Neural progenitor cell (in vitro differentiated cells): ENCODE results near the gene SINHCAF. TPM values are rescaled to one million over a fixed set of nuclear protein-coding genes. Genes with fewer than 3 reads are reported as not detected.
A peak's percentile ranks its signal among the peaks of the same experiment; 100 is the strongest.

Experiments
- DNase-seq: peaks from one replicate; pipeline ENCODE4 v3.0.0-alpha.2; 2016; ENCODE audit warnings: low spot score
- H2AFZ ChIP-seq: fragments of 200-600 bp; sonication (generic); replicated peaks from 2 replicates; pipeline ENCODE4 v1.6.1; 2016; ENCODE audit warnings: antibody characterized with exemption
- H3F3A ChIP-seq: fragments of 200-600 bp; sonication (generic); 2 replicates; pipeline ENCODE4 v1.6.1; 2016; ENCODE audit warnings: antibody characterized with exemption, low read depth
- H3K27ac ChIP-seq: fragments of 200-600 bp; sonication (generic); 2 replicates; pipeline ENCODE4 v1.5.1; 2016; ENCODE audit warnings: mild to moderate bottlenecking
- H3K27me3 ChIP-seq: fragments of 200-600 bp; sonication (generic); 2 replicates; pipeline ENCODE4 v1.6.1; 2016; ENCODE audit warnings: mild to moderate bottlenecking, moderate library complexity
- H3K36me3 ChIP-seq: fragments of 200-600 bp; sonication (generic); 2 replicates; pipeline ENCODE4 v1.5.1; 2016
- H3K4me1 ChIP-seq: fragments of 200-600 bp; sonication (generic); 2 replicates; pipeline ENCODE4 v1.6.1; 2016; ENCODE audit warnings: mixed run types
- H3K4me2 ChIP-seq: fragments of 200-600 bp; sonication (generic); 2 replicates; pipeline ENCODE4 v1.6.1; 2016
- H3K4me3 ChIP-seq: fragments of 200-600 bp; sonication (generic); 2 replicates; pipeline ENCODE4 v1.5.1; 2016
- H3K79me2 ChIP-seq: fragments of 200-600 bp; sonication (generic); 2 replicates; pipeline ENCODE4 v1.6.1; 2016; ENCODE audit warnings: low read depth
- H3K9ac ChIP-seq: fragments of 200-600 bp; sonication (generic); 2 replicates; pipeline ENCODE4 v1.6.1; 2016
- H3K9me3 ChIP-seq: fragments of 200-600 bp; sonication (generic); 2 replicates; pipeline ENCODE4 v1.5.1; 2016; ENCODE audit warnings: low read depth
- H4K20me1 ChIP-seq: fragments of 200-600 bp; sonication (generic); 2 replicates; pipeline ENCODE4 v1.6.1; 2016; ENCODE audit warnings: low read depth
- H3K27ac Mint-ChIP-seq: 3 replicates; pipeline ENCODE4 v1.8.0; 2021; ENCODE audit warnings: mixed read lengths
- H3K27me3 Mint-ChIP-seq: 2 replicates; pipeline ENCODE4 v1.8.0; 2022; ENCODE audit warnings: low read depth, mild to moderate bottlenecking, inconsistent platforms, moderate library complexity, mixed read lengths; ENCODE audit not compliant: insufficient read depth
- H3K36me3 Mint-ChIP-seq: 3 replicates; pipeline ENCODE4 v1.8.0; 2021; ENCODE audit warnings: mixed read lengths
- H3K4me1 Mint-ChIP-seq: 3 replicates; pipeline ENCODE4 v1.8.0; 2021; ENCODE audit warnings: mixed read lengths
- H3K4me3 Mint-ChIP-seq: 3 replicates; pipeline ENCODE4 v1.8.0; 2021; ENCODE audit warnings: mild to moderate bottlenecking, moderate library complexity, mixed read lengths
- H3K9me3 Mint-ChIP-seq: 3 replicates; pipeline ENCODE4 v1.8.0; 2020; ENCODE audit warnings: mixed read lengths
- CTCF ChIP-seq: fragments of 200-600 bp; sonication (generic); IDR thresholded peaks from 2 replicates; pipeline ENCODE4 v1.5.1; 2017; ENCODE audit warnings: antibody characterized with exemption, mild to moderate bottlenecking
- EZH2 ChIP-seq: fragments of 200-600 bp; sonication (generic); IDR thresholded peaks from 2 replicates; pipeline ENCODE4 v1.6.1; 2017; ENCODE audit warnings: antibody characterized with exemption, mild to moderate bottlenecking, moderate library complexity
- EZH2phosphoT487 ChIP-seq: fragments of 200-600 bp; sonication (generic); IDR thresholded peaks from 2 replicates; pipeline ENCODE4 v1.6.1; 2017; ENCODE audit warnings: antibody characterized with exemption
- total RNA-seq: library from RNA; depleted of rRNA; stranded (reverse); fragments of >200 nt; gene quantifications from 2 replicates; pipeline ENCODE4 v1.2.3, GENCODE V29; 2015; ENCODE audit warnings: low replicate concordance

SINHCAF gene
- total RNA-seq, 1 donor from 2014 or later = 1,260 TPM

- Histone ChIP-seq H3F3A (peaks cover 39% of the 10 kb centered on the region), H3K4me2 (no peak overlapping the region), H3K79me2 (peaks cover 100% of the 10 kb centered on the region), H3K9ac (no peak overlapping the region), H3K36me3 (peaks cover 47% of the 10 kb centered on the region), H3K27me3 (no peaks in the 10 kb centered on the region), H4K20me1 (peaks cover 100% of the 10 kb centered on the region), H3K9me3 (no peaks in the 10 kb centered on the region), H3K27ac (peak overlapping the region; percentile 18), H3K4me3 (no peak overlapping the region), H3K4me1 (peaks cover 17% of the 10 kb centered on the region), H2AFZ (no peak overlapping the region)
- DNase-seq = no peak
- no peak overlapping the region for H3K4me3 Mint-ChIP-seq
- peaks cover 84% of the 10 kb centered on the region for H3K36me3 Mint-ChIP-seq
- peaks cover 3% of the 10 kb centered on the region for H3K4me1 Mint-ChIP-seq
- no peak overlapping the region for H3K27ac Mint-ChIP-seq
- peaks cover 2% of the 10 kb centered on the region for H3K27me3 Mint-ChIP-seq
- peaks cover 62% of the 10 kb centered on the region for H3K9me3 Mint-ChIP-seq
- TF ChIP-seq EZH2 (no peak), CTCF (no peak), EZH2phosphoT487 (no peak)
These were observed 24.6 kb downstream of the SINHCAF start for GRCh38 chr12:31301311-31301710.

- Histone ChIP-seq H3F3A (peaks cover 39% of the 10 kb centered on the region), H3K9ac (no peak overlapping the region), H3K27ac (peak overlapping the region; percentile 18), H2AFZ (no peak overlapping the region), H4K20me1 (peaks cover 100% of the 10 kb centered on the region), H3K36me3 (peaks cover 47% of the 10 kb centered on the region), H3K4me3 (no peak overlapping the region), H3K27me3 (no peaks in the 10 kb centered on the region), H3K4me1 (peaks cover 17% of the 10 kb centered on the region), H3K4me2 (no peak overlapping the region), H3K79me2 (peaks cover 100% of the 10 kb centered on the region), H3K9me3 (no peaks in the 10 kb centered on the region)
- no peak for DNase-seq
- Mint-ChIP-seq H3K27me3 (peaks cover 2% of the 10 kb centered on the region), H3K36me3 (peaks cover 80% of the 10 kb centered on the region), H3K4me3 (no peak overlapping the region), H3K4me1 (peaks cover 3% of the 10 kb centered on the region), H3K9me3 (peaks cover 57% of the 10 kb centered on the region), H3K27ac (no peak overlapping the region)
- TF ChIP-seq EZH2 (no peak), EZH2phosphoT487 (no peak), CTCF (no peak)
These were observed 25.2 kb downstream of the SINHCAF start for GRCh38 chr12:31300783-31301182.

- peaks cover 54% of the 10 kb centered on the region for H3K9me3 Mint-ChIP-seq
- H3K36me3 ChIP-seq = peaks cover 48% of the 10 kb centered on the region
- no peak overlapping the region for H3K4me3 Mint-ChIP-seq
- peaks cover 100% of the 10 kb centered on the region for H3K79me2 ChIP-seq
- no peak overlapping the region for H3K4me2 ChIP-seq
- H2AFZ ChIP-seq = no peak overlapping the region
- no peaks in the 10 kb centered on the region for H3K9me3 ChIP-seq
- no peak overlapping the region for H3K4me3 ChIP-seq
- H3K4me1 Mint-ChIP-seq = peaks cover 3% of the 10 kb centered on the region
- H3K9ac ChIP-seq = no peak overlapping the region
- H3K4me1 ChIP-seq = peaks cover 17% of the 10 kb centered on the region
- H3K27ac ChIP-seq = peak overlapping the region; percentile 18
- peaks cover 100% of the 10 kb centered on the region for H4K20me1 ChIP-seq
- H3K36me3 Mint-ChIP-seq = peaks cover 79% of the 10 kb centered on the region
- no peaks in the 10 kb centered on the region for H3K27me3 ChIP-seq
- H3K27me3 Mint-ChIP-seq = peaks cover 2% of the 10 kb centered on the region
- H3F3A ChIP-seq = peaks cover 41% of the 10 kb centered on the region
- TF ChIP-seq CTCF = no peak
- TF ChIP-seq EZH2phosphoT487 = no peak
- no peak for TF ChIP-seq EZH2
- no peak for DNase-seq
- no peak overlapping the region for H3K27ac Mint-ChIP-seq
These were observed 25.6 kb downstream of the SINHCAF start for GRCh38 chr12:31300341-31300740.
